K562 (cell line): Measurements from ENCODE around the gene GLRA3. TPM values are rescaled to one million over a fixed set of nuclear protein-coding genes. Genes with fewer than 3 reads are reported as not detected.

Experiments used
- CBX3 ChIP-seq, 2 experiments: IDR thresholded peaks; 1 replicate in 1 of 2; 2 replicates in 1 of 2; pipeline ENCODE4 v1.6.1; 2012; ENCODE audit warnings: inconsistent platforms in 2 of 2, low read length in 2 of 2, borderline replicate concordance in 1 of 2, control low read depth in 1 of 2
- CEBPB ChIP-seq: fragments of 450-650 bp; IDR thresholded peaks from 2 replicates; pipeline ENCODE4 v1.6.1; 2016; ENCODE audit warnings: missing genetic modification characterization, missing compliant biosample characterization
- HDAC1 ChIP-seq, 2 experiments: fragments of 450-650 bp; IDR thresholded peaks; 2 replicates each; pipeline ENCODE4 v1.6.1; 2016 to 2017; ENCODE audit warnings: inconsistent platforms in 1 of 2, mild to moderate bottlenecking in 1 of 2, moderate library complexity in 1 of 2
- NCOA6 ChIP-seq: fragments of 450-650 bp; IDR thresholded peaks from 2 replicates; pipeline ENCODE4 v1.6.1; 2017; ENCODE audit warnings: mild to moderate bottlenecking
- PTTG1 ChIP-seq: fragments of 450-650 bp; IDR thresholded peaks from 2 replicates; pipeline ENCODE4 v1.6.1; 2016; ENCODE audit warnings: low read depth, mild to moderate bottlenecking, missing genetic modification characterization, missing compliant biosample characterization
- RCOR1 ChIP-seq, 2 experiments: IDR thresholded peaks; 2 replicates each; pipeline ENCODE4 v1.6.1; 2012; ENCODE audit warnings: low read depth in 2 of 2, low read length in 2 of 2, borderline replicate concordance in 1 of 2, improper control_type of control experiment in 1 of 2
- RFX5 ChIP-seq: IDR thresholded peaks from 2 replicates; pipeline ENCODE4 v1.6.1; 2011; ENCODE audit warnings: low read depth, mild to moderate bottlenecking, improper control_type of control experiment, low read length
- TAF7 ChIP-seq: fragments of 450-650 bp; IDR thresholded peaks from 2 replicates; pipeline ENCODE4 v1.6.1; 2016; ENCODE audit warnings: missing genetic modification characterization, missing compliant biosample characterization
- TEAD1 ChIP-seq, 2 experiments: fragments of 450-650 bp in 1 of 2; sonication (generic) in 1 of 2; formaldehyde crosslinking; IDR thresholded peaks; 2 replicates each; pipeline versions ENCODE4 v1.4.0 to v1.8.0; 2020 to 2022; ENCODE audit warnings: mild to moderate bottlenecking in 2 of 2, missing genetic modification reagents in 1 of 2
- ZNF12 ChIP-seq: sonication (generic); formaldehyde crosslinking; IDR thresholded peaks from 2 replicates; pipeline ENCODE4 v1.4.0; 2020; ENCODE audit warnings: mild to moderate bottlenecking, missing genetic modification reagents
- ZNF133 ChIP-seq: fragments of 250-450 bp; sonication (Bioruptor Pico); IDR thresholded peaks from 2 replicates; pipeline ENCODE4 v1.4.0; 2020; ENCODE audit warnings: mild to moderate bottlenecking
- ZNF184 ChIP-seq: sonication (generic); formaldehyde crosslinking; IDR thresholded peaks from 2 replicates; pipeline ENCODE4 v1.5.0; 2020; ENCODE audit warnings: missing genetic modification reagents
- ZNF253 ChIP-seq: fragments of 250-450 bp; sonication (Bioruptor Pico); conservative IDR thresholded peaks from 2 replicates; pipeline ENCODE4 v1.6.1; 2021; ENCODE audit warnings: mild to moderate bottlenecking
- ZNF282 ChIP-seq: sonication (generic); formaldehyde crosslinking; IDR thresholded peaks from 2 replicates; pipeline ENCODE4 v1.8.1; 2023; ENCODE audit warnings: missing genetic modification reagents
- ZNF41 ChIP-seq: fragments of 250-450 bp; sonication (Bioruptor Pico); conservative IDR thresholded peaks from 2 replicates; pipeline ENCODE4 v1.4.0; 2020; ENCODE audit warnings: mild to moderate bottlenecking
- polyA plus RNA-seq, 8 experiments: library from polyadenylated mRNA; depleted of rRNA in 4 of 8; stranded (reverse) in 5 of 8; unstranded in 3 of 8; fragments of >200 nt; fragmentation: Nextera tagmentation in 2 of 8; fragmentation: Illumina TruSeq in 1 of 8; extraction: Ambion mirVana in 2 of 8; extraction: Trizol in 1 of 8; gene quantifications; 2 replicates each; pipeline versions ENCODE4 v1.2.1 to v1.2.3, GENCODE V29; 2011 to 2014; ENCODE audit warnings: inconsistent platforms in 1 of 8, missing spikeins in 1 of 8
- total RNA-seq, 7 experiments: library from RNA; depleted of rRNA in 6 of 7; stranded (reverse); fragments of >200 nt in 6 of 7; fragmentation: Illumina TruSeq in 2 of 7; extraction: Trizol in 2 of 7; gene quantifications; 2 replicates each; pipeline versions ENCODE4 v1.2.1 to v1.2.3, GENCODE V29; 2011 to 2021; ENCODE audit warnings: low replicate concordance in 1 of 7
- TF ChIP-seq, protein P1 (sequence below): sonication (generic); formaldehyde crosslinking; IDR thresholded peaks from 2 replicates; pipeline ENCODE4 v1.8.0; 2023; ENCODE audit warnings: missing genetic modification reagents, mild to moderate bottlenecking, borderline replicate concordance
- TF ChIP-seq, protein P2 (sequence below): sonication (generic); formaldehyde crosslinking; IDR thresholded peaks from 2 replicates; pipeline ENCODE4 v1.8.0; 2022; ENCODE audit warnings: missing genetic modification reagents, mild to moderate bottlenecking, moderate library complexity, borderline replicate concordance
- TF ChIP-seq, protein P3 (sequence below): fragments of 250-450 bp; sonication (Bioruptor Pico); IDR thresholded peaks from 2 replicates; pipeline ENCODE4 v1.4.0; 2020; ENCODE audit warnings: mild to moderate bottlenecking
- TF ChIP-seq, protein P4 (sequence below): fragments of 450-650 bp; conservative IDR thresholded peaks from 2 replicates; pipeline ENCODE4 v1.6.1; 2016; ENCODE audit warnings: missing genetic modification characterization, low read depth, mild to moderate bottlenecking, missing compliant biosample characterization, moderate library complexity
- TF ChIP-seq, protein P5 (sequence below): fragments of 250-450 bp; sonication (Bioruptor Pico); IDR thresholded peaks from 2 replicates; pipeline ENCODE4 v1.5.0; 2021

Gene GLRA3
- total and polyA plus RNA-seq, 9 of the 15 experiments (the other 6 are each of a cell fraction or from before 2014, with no cell fraction given) = 0.06 to 0.14 (median 0.08) TPM; not detected in 2

DNA sequence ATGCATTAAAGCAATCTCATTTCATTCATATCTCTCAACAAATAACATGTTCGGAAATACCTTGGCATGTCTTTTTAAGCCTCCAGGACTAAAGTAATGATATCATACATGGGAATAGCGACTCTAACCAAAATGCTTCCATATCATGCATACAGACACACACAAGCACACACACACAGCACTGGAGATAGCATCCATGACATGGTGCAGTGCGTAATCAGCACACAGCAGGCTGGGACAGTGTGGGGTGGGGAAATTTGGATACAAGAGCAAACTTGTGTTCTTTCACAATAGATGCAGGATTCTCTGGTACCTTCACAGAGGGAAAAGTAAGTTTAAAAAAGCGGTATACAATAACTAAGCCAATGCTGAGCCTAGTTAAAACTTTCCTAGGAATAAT lies 174.4 kb downstream of the GLRA3 start (continued):
- TF ChIP-seq TAF7 (tag) = no peak
- TF ChIP-seq, protein P1, sequence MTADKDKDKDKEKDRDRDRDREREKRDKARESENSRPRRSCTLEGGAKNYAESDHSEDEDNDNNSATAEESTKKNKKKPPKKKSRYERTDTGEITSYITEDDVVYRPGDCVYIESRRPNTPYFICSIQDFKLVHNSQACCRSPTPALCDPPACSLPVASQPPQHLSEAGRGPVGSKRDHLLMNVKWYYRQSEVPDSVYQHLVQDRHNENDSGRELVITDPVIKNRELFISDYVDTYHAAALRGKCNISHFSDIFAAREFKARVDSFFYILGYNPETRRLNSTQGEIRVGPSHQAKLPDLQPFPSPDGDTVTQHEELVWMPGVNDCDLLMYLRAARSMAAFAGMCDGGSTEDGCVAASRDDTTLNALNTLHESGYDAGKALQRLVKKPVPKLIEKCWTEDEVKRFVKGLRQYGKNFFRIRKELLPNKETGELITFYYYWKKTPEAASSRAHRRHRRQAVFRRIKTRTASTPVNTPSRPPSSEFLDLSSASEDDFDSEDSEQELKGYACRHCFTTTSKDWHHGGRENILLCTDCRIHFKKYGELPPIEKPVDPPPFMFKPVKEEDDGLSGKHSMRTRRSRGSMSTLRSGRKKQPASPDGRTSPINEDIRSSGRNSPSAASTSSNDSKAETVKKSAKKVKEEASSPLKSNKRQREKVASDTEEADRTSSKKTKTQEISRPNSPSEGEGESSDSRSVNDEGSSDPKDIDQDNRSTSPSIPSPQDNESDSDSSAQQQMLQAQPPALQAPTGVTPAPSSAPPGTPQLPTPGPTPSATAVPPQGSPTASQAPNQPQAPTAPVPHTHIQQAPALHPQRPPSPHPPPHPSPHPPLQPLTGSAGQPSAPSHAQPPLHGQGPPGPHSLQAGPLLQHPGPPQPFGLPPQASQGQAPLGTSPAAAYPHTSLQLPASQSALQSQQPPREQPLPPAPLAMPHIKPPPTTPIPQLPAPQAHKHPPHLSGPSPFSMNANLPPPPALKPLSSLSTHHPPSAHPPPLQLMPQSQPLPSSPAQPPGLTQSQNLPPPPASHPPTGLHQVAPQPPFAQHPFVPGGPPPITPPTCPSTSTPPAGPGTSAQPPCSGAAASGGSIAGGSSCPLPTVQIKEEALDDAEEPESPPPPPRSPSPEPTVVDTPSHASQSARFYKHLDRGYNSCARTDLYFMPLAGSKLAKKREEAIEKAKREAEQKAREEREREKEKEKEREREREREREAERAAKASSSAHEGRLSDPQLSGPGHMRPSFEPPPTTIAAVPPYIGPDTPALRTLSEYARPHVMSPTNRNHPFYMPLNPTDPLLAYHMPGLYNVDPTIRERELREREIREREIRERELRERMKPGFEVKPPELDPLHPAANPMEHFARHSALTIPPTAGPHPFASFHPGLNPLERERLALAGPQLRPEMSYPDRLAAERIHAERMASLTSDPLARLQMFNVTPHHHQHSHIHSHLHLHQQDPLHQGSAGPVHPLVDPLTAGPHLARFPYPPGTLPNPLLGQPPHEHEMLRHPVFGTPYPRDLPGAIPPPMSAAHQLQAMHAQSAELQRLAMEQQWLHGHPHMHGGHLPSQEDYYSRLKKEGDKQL (CRISPR knock-in tag) = no peak
- TF ChIP-seq, protein P2, sequence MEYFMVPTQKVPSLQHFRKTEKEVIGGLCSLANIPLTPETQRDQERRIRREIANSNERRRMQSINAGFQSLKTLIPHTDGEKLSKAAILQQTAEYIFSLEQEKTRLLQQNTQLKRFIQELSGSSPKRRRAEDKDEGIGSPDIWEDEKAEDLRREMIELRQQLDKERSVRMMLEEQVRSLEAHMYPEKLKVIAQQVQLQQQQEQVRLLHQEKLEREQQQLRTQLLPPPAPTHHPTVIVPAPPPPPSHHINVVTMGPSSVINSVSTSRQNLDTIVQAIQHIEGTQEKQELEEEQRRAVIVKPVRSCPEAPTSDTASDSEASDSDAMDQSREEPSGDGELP (CRISPR knock-in tag) = no peak
- peak; percentile 89 for TF ChIP-seq CEBPB (tag)
- peak in 1 of 2 experiments; percentile 63; a peak in 1 of 3 replicates for TF ChIP-seq CBX3 (IDR thresholded peaks at IDR 0.05; ENCODE audit: borderline replicate concordance in 1 of 2, low read length in 2 of 2)
- TF ChIP-seq HDAC1 (IDR thresholded peaks at IDR 0.05) = peak in 1 of 2 experiments; percentile 58; a peak in 2 of 4 replicates
- no peak for TF ChIP-seq ZNF133 (CRISPR knock-in tag)
- TF ChIP-seq ZNF184 (CRISPR knock-in tag) = no peak
- TF ChIP-seq, protein P3, sequence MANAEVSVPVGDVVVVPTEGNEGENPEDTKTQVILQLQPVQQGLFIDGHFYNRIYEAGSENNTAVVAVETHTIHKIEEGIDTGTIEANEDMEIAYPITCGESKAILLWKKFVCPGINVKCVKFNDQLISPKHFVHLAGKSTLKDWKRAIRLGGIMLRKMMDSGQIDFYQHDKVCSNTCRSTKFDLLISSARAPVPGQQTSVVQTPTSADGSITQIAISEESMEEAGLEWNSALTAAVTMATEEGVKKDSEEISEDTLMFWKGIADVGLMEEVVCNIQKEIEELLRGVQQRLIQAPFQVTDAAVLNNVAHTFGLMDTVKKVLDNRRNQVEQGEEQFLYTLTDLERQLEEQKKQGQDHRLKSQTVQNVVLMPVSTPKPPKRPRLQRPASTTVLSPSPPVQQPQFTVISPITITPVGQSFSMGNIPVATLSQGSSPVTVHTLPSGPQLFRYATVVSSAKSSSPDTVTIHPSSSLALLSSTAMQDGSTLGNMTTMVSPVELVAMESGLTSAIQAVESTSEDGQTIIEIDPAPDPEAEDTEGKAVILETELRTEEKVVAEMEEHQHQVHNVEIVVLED (CRISPR knock-in tag) = no peak
- TF ChIP-seq RCOR1 (IDR thresholded peaks at IDR 0.05; ENCODE audit: borderline replicate concordance in 1 of 2, low read depth in 2 of 2, low read length in 2 of 2) = peak in 1 of 2 experiments; percentile 14; a peak in 1 of 4 replicates
- no peak for TF ChIP-seq RFX5
- TF ChIP-seq, protein P4, sequence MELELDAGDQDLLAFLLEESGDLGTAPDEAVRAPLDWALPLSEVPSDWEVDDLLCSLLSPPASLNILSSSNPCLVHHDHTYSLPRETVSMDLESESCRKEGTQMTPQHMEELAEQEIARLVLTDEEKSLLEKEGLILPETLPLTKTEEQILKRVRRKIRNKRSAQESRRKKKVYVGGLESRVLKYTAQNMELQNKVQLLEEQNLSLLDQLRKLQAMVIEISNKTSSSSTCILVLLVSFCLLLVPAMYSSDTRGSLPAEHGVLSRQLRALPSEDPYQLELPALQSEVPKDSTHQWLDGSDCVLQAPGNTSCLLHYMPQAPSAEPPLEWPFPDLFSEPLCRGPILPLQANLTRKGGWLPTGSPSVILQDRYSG (tag) = no peak
- no peak for TF ChIP-seq ZNF282 (CRISPR knock-in tag)
- TF ChIP-seq PTTG1 (tag) = no peak
- no peak for TF ChIP-seq NCOA6
- TF ChIP-seq ZNF253 = no peak
- TF ChIP-seq, protein P5, sequence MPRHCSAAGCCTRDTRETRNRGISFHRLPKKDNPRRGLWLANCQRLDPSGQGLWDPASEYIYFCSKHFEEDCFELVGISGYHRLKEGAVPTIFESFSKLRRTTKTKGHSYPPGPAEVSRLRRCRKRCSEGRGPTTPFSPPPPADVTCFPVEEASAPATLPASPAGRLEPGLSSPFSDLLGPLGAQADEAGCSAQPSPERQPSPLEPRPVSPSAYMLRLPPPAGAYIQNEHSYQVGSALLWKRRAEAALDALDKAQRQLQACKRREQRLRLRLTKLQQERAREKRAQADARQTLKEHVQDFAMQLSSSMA (CRISPR knock-in tag) = no peak
- no peak for TF ChIP-seq ZNF12 (CRISPR knock-in tag)
- TF ChIP-seq ZNF41 = no peak
- no peak for TF ChIP-seq TEAD1 (CRISPR knock-in tag; IDR thresholded peaks at IDR 0.05)
